Mucosa of rectum (tissue), 2 donors: ENCODE data around the gene IYD.

Experiments used
- H3K27ac ChIP-seq, 2 donors: one replicate each; pipeline ENCODE4 v1.7.0; 2013; ENCODE audit warnings: inconsistent platforms in 2 of 2, low read depth in 2 of 2, low read length in 2 of 2
- H3K27me3 ChIP-seq, 2 donors: one replicate each; pipeline ENCODE4 v1.7.0; 2013; ENCODE audit warnings: low read length in 2 of 2; ENCODE audit not compliant: control insufficient read depth in 2 of 2, insufficient read depth in 2 of 2
- H3K36me3 ChIP-seq, 2 donors: one replicate each; pipeline ENCODE4 v1.7.0; 2013; ENCODE audit warnings: low read length in 2 of 2; ENCODE audit not compliant: control insufficient read depth in 2 of 2, insufficient read depth in 2 of 2
- H3K4me1 ChIP-seq, 2 donors: one replicate each; pipeline ENCODE4 v1.7.0; 2013; ENCODE audit warnings: low read length in 2 of 2, mild to moderate bottlenecking in 1 of 2; ENCODE audit not compliant: control insufficient read depth in 2 of 2, insufficient read depth in 2 of 2
- H3K4me3 ChIP-seq, 2 donors: one replicate each; pipeline ENCODE4 v1.7.0; 2013; ENCODE audit warnings: low read length in 2 of 2
- H3K9ac ChIP-seq, 2 donors: one replicate each; pipeline ENCODE4 v1.7.0; 2013; ENCODE audit warnings: low read length in 2 of 2, low read depth in 1 of 2, mild to moderate bottlenecking in 1 of 2
- H3K9me3 ChIP-seq, 2 donors: one replicate each; pipeline ENCODE4 v1.7.0; 2013; ENCODE audit warnings: low read length in 2 of 2; ENCODE audit not compliant: control insufficient read depth in 2 of 2
- donor health status: healthy.
- donor health status: Normal muscosa, but diverticular disease.

The IYD gene

GRCh38 chr6:150425508-150425907, 56.7 kb downstream of the IYD start:
- Histone ChIP-seq H3K27ac (no peak overlapping the region), H3K27me3 (no peaks in the 10 kb centered on the region), H3K36me3 (no peaks in the 10 kb centered on the region), H3K4me1 (no peaks in the 10 kb centered on the region), H3K4me3 (no peak overlapping the region), H3K9ac (no peak overlapping the region), H3K9me3 (no peaks in the 10 kb centered on the region)

GRCh38 chr6:150426198-150426597, 57.4 kb downstream of the IYD start:
- no peaks in the 10 kb centered on the region for H3K9me3 ChIP-seq
- no peaks in the 10 kb centered on the region for H3K4me1 ChIP-seq
- no peaks in the 10 kb centered on the region for H3K27me3 ChIP-seq
- H3K4me3 ChIP-seq = no peak overlapping the region
- H3K36me3 ChIP-seq = no peaks in the 10 kb centered on the region
- H3K9ac ChIP-seq = no peak overlapping the region
- no peak overlapping the region for H3K27ac ChIP-seq

- Histone ChIP-seq H3K9ac (no peak overlapping the region), H3K27ac (no peak overlapping the region), H3K4me1 (no peaks in the 10 kb centered on the region)
Observed at GRCh38 chr6:150427037-150427602, 58.3 kb downstream of the IYD start.

GRCh38 chr6:150427843-150428242, 59.0 kb downstream of the IYD start:
- H3K4me1 ChIP-seq = no peaks in the 10 kb centered on the region
- H3K27me3 ChIP-seq = no peaks in the 10 kb centered on the region
- H3K9me3 ChIP-seq = no peaks in the 10 kb centered on the region
- H3K27ac ChIP-seq = no peak overlapping the region
- no peak overlapping the region for H3K4me3 ChIP-seq
- no peaks in the 10 kb centered on the region for H3K36me3 ChIP-seq
- H3K9ac ChIP-seq = no peak overlapping the region

More at GRCh38 chr6:150427037-150427602, 58.3 kb downstream of the IYD start:
- no peak overlapping the region for H3K4me3 ChIP-seq
- no peaks in the 10 kb centered on the region for H3K9me3 ChIP-seq
- no peaks in the 10 kb centered on the region for H3K27me3 ChIP-seq
- no peaks in the 10 kb centered on the region for H3K36me3 ChIP-seq

GRCh38 chr6:150430815-150431214, 62.0 kb downstream of the IYD start:
- H3K4me1 ChIP-seq = no peaks in the 10 kb centered on the region
- no peak overlapping the region for H3K9ac ChIP-seq
- no peaks in the 10 kb centered on the region for H3K27me3 ChIP-seq
- no peaks in the 10 kb centered on the region for H3K9me3 ChIP-seq
- no peaks in the 10 kb centered on the region for H3K36me3 ChIP-seq
- H3K27ac ChIP-seq = no peak overlapping the region
- H3K4me3 ChIP-seq = no peak overlapping the region

GRCh38 chr6:150435360-150435759, 66.5 kb downstream of the IYD start:
- Histone ChIP-seq H3K9me3 (peaks cover 0 to 3% of the 10 kb centered on the region in 2 donors), H3K4me3 (no peak overlapping the region), H3K27ac (no peak overlapping the region), H3K36me3 (no peaks in the 10 kb centered on the region), H3K27me3 (no peaks in the 10 kb centered on the region), H3K9ac (no peak overlapping the region), H3K4me1 (no peaks in the 10 kb centered on the region)

- no peaks in the 10 kb centered on the region for H3K36me3 ChIP-seq
- H3K9me3 ChIP-seq = peaks cover 0 to 3% of the 10 kb centered on the region in 2 donors
- H3K9ac ChIP-seq = no peak overlapping the region
- H3K4me1 ChIP-seq = no peaks in the 10 kb centered on the region
- H3K27me3 ChIP-seq = no peaks in the 10 kb centered on the region
- no peak overlapping the region for H3K4me3 ChIP-seq
- H3K27ac ChIP-seq = no peak overlapping the region
Observed at GRCh38 chr6:150435832-150436231, 67.0 kb downstream of the IYD start.

GRCh38 chr6:150439373-150439772, 70.6 kb downstream of the IYD start:
- no peaks in the 10 kb centered on the region for H3K36me3 ChIP-seq
- no peaks in the 10 kb centered on the region for H3K27me3 ChIP-seq

GRCh38 chr6:150443621-150444020, 74.8 kb downstream of the IYD start:
- no peaks in the 10 kb centered on the region for H3K4me1 ChIP-seq
- no peaks in the 10 kb centered on the region for H3K27me3 ChIP-seq
- peaks cover 0 to 3% of the 10 kb centered on the region in 2 donors for H3K9me3 ChIP-seq
- H3K9ac ChIP-seq = no peak overlapping the region
- no peak overlapping the region for H3K27ac ChIP-seq
- no peaks in the 10 kb centered on the region for H3K36me3 ChIP-seq
- H3K4me3 ChIP-seq = no peak overlapping the region

More at GRCh38 chr6:150439373-150439772, 70.6 kb downstream of the IYD start:
- Histone ChIP-seq H3K9ac (no peak overlapping the region), H3K27ac (no peak overlapping the region), H3K4me3 (no peak overlapping the region), H3K4me1 (no peaks in the 10 kb centered on the region), H3K9me3 (peaks cover 0 to 3% of the 10 kb centered on the region in 2 donors)

- no peak overlapping the region for H3K4me3 ChIP-seq
- no peaks in the 10 kb centered on the region for H3K36me3 ChIP-seq
- no peak overlapping the region for H3K27ac ChIP-seq
- H3K27me3 ChIP-seq = no peaks in the 10 kb centered on the region
- no peaks in the 10 kb centered on the region for H3K4me1 ChIP-seq
- H3K9ac ChIP-seq = no peak overlapping the region
- H3K9me3 ChIP-seq = peaks cover 0 to 3% of the 10 kb centered on the region in 2 donors
Observed at GRCh38 chr6:150444308-150444707, 75.5 kb downstream of the IYD start.

GRCh38 chr6:150445486-150445885, 76.7 kb downstream of the IYD start:
- Histone ChIP-seq H3K27ac (no peak overlapping the region), H3K9ac (no peak overlapping the region)

More at GRCh38 chr6:150445486-150445885, 76.7 kb downstream of the IYD start:
- Histone ChIP-seq H3K27me3 (no peaks in the 10 kb centered on the region), H3K36me3 (no peaks in the 10 kb centered on the region), H3K4me1 (no peaks in the 10 kb centered on the region), H3K9me3 (no peaks in the 10 kb centered on the region), H3K4me3 (no peak overlapping the region)
